ENCODE results near the gene FTSJ1.

The FTSJ1 gene

GRCh38 chrX:48470110-48470832, 5.7 kb upstream of the FTSJ1 start, which contains the start of gene SLC38A5:
Gene SLC38A5 (minus strand): TSS chrX:48470260. CDS start chrX:48467924, 2,336 bp downstream.
- peaks cover 49% of the 10 kb centered on the region for H3K4me1 ChIP-seq (ENCODE audit: insufficient read depth, low read length)
- H3K4me3 ChIP-seq (ENCODE audit: low read depth in 1 of 2, low read length in 2 of 2) = peak within 1 kb of the TSS; percentile 76 to 86
- DNase-seq (no peak), ATAC-seq (ENCODE audit: insufficient read depth, low read depth) (no peak)
- H3K27ac ChIP-seq (ENCODE audit: low read length) = peak within 1 kb of the TSS; percentile 80
- peak within 1 kb of the TSS; percentile 82 for H2AFZ ChIP-seq (ENCODE audit: low read depth, low read length)
- H3K36me3 ChIP-seq (ENCODE audit: insufficient read depth, low read length) = peaks cover 14% of the 10 kb centered on the region
- H4K20me1 ChIP-seq (ENCODE audit: insufficient read depth, low read length) = no peaks in the 10 kb centered on the region
- H3K27me3 ChIP-seq (ENCODE audit: insufficient read depth, low read length, poor library complexity) = no peaks in the 10 kb centered on the region
- no peak for TF ChIP-seq CTCF (IDR thresholded peaks at IDR 0.05; ENCODE audit: borderline replicate concordance, extremely low read depth, low read length, poor library complexity, severe bottlenecking)
- TF ChIP-seq EZH2 (IDR thresholded peaks at IDR 0.05; ENCODE audit: borderline replicate concordance, low read depth, low read length, severe bottlenecking) = no peak
- H3K9ac ChIP-seq (ENCODE audit: low read depth, low read length) = peak within 1 kb of the TSS; percentile 76
- H3K79me2 ChIP-seq (ENCODE audit: insufficient read depth, low read length) = peaks cover 29% of the 10 kb centered on the region
- no peaks in the 10 kb centered on the region for H3K9me3 ChIP-seq (ENCODE audit: insufficient read depth, low read length, severe bottlenecking)
- peak within 1 kb of the TSS; percentile 74 for H3K4me2 ChIP-seq (ENCODE audit: insufficient read depth, low read length)

- Histone ChIP-seq H3K9ac (ENCODE audit: low read depth, low read length) (no peak overlapping the region), H3K27ac (ENCODE audit: low read length) (no peak overlapping the region), H3K79me2 (ENCODE audit: insufficient read depth, low read length) (peaks cover 33% of the 10 kb centered on the region), H3K4me2 (ENCODE audit: insufficient read depth, low read length) (no peak overlapping the region), H3K4me1 (ENCODE audit: insufficient read depth, low read length) (peaks cover 44% of the 10 kb centered on the region), H3K27me3 (ENCODE audit: insufficient read depth, low read length, poor library complexity) (no peaks in the 10 kb centered on the region), H2AFZ (ENCODE audit: low read depth, low read length) (no peak overlapping the region), H4K20me1 (ENCODE audit: insufficient read depth, low read length) (no peaks in the 10 kb centered on the region), H3K36me3 (ENCODE audit: insufficient read depth, low read length) (peaks cover 8% of the 10 kb centered on the region), H3K9me3 (ENCODE audit: insufficient read depth, low read length, severe bottlenecking) (no peaks in the 10 kb centered on the region), H3K4me3 (ENCODE audit: low read depth in 1 of 2, low read length in 2 of 2) (no peak overlapping the region)
- TF ChIP-seq CTCF (IDR thresholded peaks at IDR 0.05; ENCODE audit: borderline replicate concordance, extremely low read depth, low read length, poor library complexity, severe bottlenecking) = no peak
- no peak for TF ChIP-seq EZH2 (IDR thresholded peaks at IDR 0.05; ENCODE audit: borderline replicate concordance, low read depth, low read length, severe bottlenecking)
- ATAC-seq (ENCODE audit: insufficient read depth, low read depth) = no peak
- no peak for DNase-seq
These were observed 5.2 kb upstream of the FTSJ1 start for GRCh38 chrX:48470833-48471118.

- H3K9ac ChIP-seq (ENCODE audit: low read depth, low read length) = no peak overlapping the region
- H3K79me2 ChIP-seq (ENCODE audit: insufficient read depth, low read length) = peaks cover 39% of the 10 kb centered on the region
- no peak overlapping the region for H2AFZ ChIP-seq (ENCODE audit: low read depth, low read length)
- no peaks in the 10 kb centered on the region for H3K27me3 ChIP-seq (ENCODE audit: insufficient read depth, low read length, poor library complexity)
- H3K4me1 ChIP-seq (ENCODE audit: insufficient read depth, low read length) = peaks cover 43% of the 10 kb centered on the region
- H3K36me3 ChIP-seq (ENCODE audit: insufficient read depth, low read length) = peaks cover 5% of the 10 kb centered on the region
- TF ChIP-seq CTCF (IDR thresholded peaks at IDR 0.05; ENCODE audit: borderline replicate concordance, extremely low read depth, low read length, poor library complexity, severe bottlenecking) = no peak
- TF ChIP-seq EZH2 (IDR thresholded peaks at IDR 0.05; ENCODE audit: borderline replicate concordance, low read depth, low read length, severe bottlenecking) = no peak
- DNase-seq (no peak), ATAC-seq (ENCODE audit: insufficient read depth, low read depth) (no peak)
- H3K27ac ChIP-seq (ENCODE audit: low read length) = no peak overlapping the region
- no peaks in the 10 kb centered on the region for H4K20me1 ChIP-seq (ENCODE audit: insufficient read depth, low read length)
- H3K9me3 ChIP-seq (ENCODE audit: insufficient read depth, low read length, severe bottlenecking) = no peaks in the 10 kb centered on the region
- H3K4me2 ChIP-seq (ENCODE audit: insufficient read depth, low read length) = no peak overlapping the region
- no peak overlapping the region for H3K4me3 ChIP-seq (ENCODE audit: low read depth in 1 of 2, low read length in 2 of 2)
These were observed 4.5 kb upstream of the FTSJ1 start for GRCh38 chrX:48471504-48471903.

Measured in DND-41 (cell line).